Osteoblast (primary cell): ENCODE results near the gene ANAPC4. TPM values are rescaled to one million over a fixed set of nuclear protein-coding genes. Genes with fewer than 3 reads are reported as not detected.

Source experiments
- DNase-seq: peaks from one replicate; pipeline ENCODE4 v3.0.0; 2011; ENCODE audit warnings: low spot score, mixed read lengths; ENCODE audit not compliant: insufficient read length; ENCODE audit errors: missing footprints
- H2AFZ ChIP-seq: 2 replicates; pipeline ENCODE4 v1.6.0; 2011; ENCODE audit warnings: mild to moderate bottlenecking, low read length
- H3K27ac ChIP-seq: 2 replicates; pipeline ENCODE4 v1.5.1; 2011; ENCODE audit warnings: mild to moderate bottlenecking, low read depth, low read length, moderate library complexity
- H3K27me3 ChIP-seq: 2 replicates; pipeline ENCODE4 v1.6.0; 2012; ENCODE audit warnings: mild to moderate bottlenecking, control low read depth, inconsistent platforms, low read length, moderate library complexity; ENCODE audit not compliant: insufficient read depth
- H3K36me3 ChIP-seq: 2 replicates; pipeline ENCODE4 v1.5.1; 2011; ENCODE audit warnings: mild to moderate bottlenecking, low read length, control low read depth, moderate library complexity; ENCODE audit not compliant: insufficient read depth
- H3K4me1 ChIP-seq: 2 replicates; pipeline ENCODE4 v1.5.1; 2011; ENCODE audit warnings: mild to moderate bottlenecking, low read length, control low read depth, moderate library complexity; ENCODE audit not compliant: insufficient read depth
- H3K4me2 ChIP-seq: 2 replicates; pipeline ENCODE4 v1.6.0; 2011; ENCODE audit warnings: mild to moderate bottlenecking, low read length; ENCODE audit not compliant: insufficient read depth
- H3K4me3 ChIP-seq: fragments of 200-600 bp; sonication (generic); 3 replicates; pipeline ENCODE4 v1.5.1; 2012; ENCODE audit warnings: mild to moderate bottlenecking, low read length, inconsistent platforms; ENCODE audit not compliant: insufficient read depth
- H3K79me2 ChIP-seq: 2 replicates; pipeline ENCODE4 v1.6.0; 2012; ENCODE audit warnings: mild to moderate bottlenecking, low read length, control low read depth, inconsistent platforms; ENCODE audit not compliant: insufficient read depth
- H3K9me3 ChIP-seq: 2 replicates; pipeline ENCODE4 v1.5.1; 2011; ENCODE audit warnings: low read depth, low read length, control low read depth
- H4K20me1 ChIP-seq: 2 replicates; pipeline ENCODE4 v1.6.0; 2012; ENCODE audit warnings: mild to moderate bottlenecking, low read length, control low read depth; ENCODE audit not compliant: insufficient read depth
- total RNA-seq: library from RNA; depleted of rRNA; stranded (reverse); fragments of >200 nt; gene quantifications from 2 replicates; pipeline ENCODE4 v1.2.3, GENCODE V29; 2012
- TF ChIP-seq, protein P1 (sequence below): IDR thresholded peaks from 2 replicates; pipeline ENCODE4 v1.5.1; 2011; ENCODE audit warnings: mild to moderate bottlenecking, low read depth, low read length, moderate library complexity; ENCODE audit errors: extremely low read depth

ANAPC4 gene
- total RNA-seq, 1 donor = 28.2 TPM

DNA sequence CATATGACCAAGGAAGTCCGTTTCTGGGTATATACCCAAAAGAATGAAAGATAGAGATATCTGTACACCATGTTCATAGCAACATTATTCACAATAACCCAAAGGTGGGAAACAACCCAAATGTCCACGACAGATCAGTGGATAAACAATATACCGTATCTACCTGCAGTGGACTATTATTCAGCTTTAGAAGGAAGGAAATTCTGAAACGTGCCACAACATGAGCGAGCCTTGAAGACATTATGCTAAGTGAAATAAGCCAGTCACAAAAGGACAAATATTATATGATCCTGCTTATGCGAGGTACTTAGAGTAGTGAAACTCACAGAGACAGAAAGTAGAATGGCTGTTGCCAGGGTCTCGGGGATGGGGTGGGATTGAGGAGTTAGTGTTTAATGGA is 75.0 kb downstream of the ANAPC4 start:
- Histone ChIP-seq H3K4me2 (no peak overlapping the region), H3K4me1 (peaks cover 19% of the 10 kb centered on the region), H3K27me3 (no peaks in the 10 kb centered on the region), H3K36me3 (no peaks in the 10 kb centered on the region), H3K4me3 (no peak overlapping the region), H3K27ac (no peak overlapping the region), H3K9me3 (no peaks in the 10 kb centered on the region), H4K20me1 (no peaks in the 10 kb centered on the region), H2AFZ (no peak overlapping the region), H3K79me2 (no peaks in the 10 kb centered on the region)
- TF ChIP-seq, protein P1, sequence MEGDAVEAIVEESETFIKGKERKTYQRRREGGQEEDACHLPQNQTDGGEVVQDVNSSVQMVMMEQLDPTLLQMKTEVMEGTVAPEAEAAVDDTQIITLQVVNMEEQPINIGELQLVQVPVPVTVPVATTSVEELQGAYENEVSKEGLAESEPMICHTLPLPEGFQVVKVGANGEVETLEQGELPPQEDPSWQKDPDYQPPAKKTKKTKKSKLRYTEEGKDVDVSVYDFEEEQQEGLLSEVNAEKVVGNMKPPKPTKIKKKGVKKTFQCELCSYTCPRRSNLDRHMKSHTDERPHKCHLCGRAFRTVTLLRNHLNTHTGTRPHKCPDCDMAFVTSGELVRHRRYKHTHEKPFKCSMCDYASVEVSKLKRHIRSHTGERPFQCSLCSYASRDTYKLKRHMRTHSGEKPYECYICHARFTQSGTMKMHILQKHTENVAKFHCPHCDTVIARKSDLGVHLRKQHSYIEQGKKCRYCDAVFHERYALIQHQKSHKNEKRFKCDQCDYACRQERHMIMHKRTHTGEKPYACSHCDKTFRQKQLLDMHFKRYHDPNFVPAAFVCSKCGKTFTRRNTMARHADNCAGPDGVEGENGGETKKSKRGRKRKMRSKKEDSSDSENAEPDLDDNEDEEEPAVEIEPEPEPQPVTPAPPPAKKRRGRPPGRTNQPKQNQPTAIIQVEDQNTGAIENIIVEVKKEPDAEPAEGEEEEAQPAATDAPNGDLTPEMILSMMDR = no peak
- no peak for DNase-seq

DNA sequence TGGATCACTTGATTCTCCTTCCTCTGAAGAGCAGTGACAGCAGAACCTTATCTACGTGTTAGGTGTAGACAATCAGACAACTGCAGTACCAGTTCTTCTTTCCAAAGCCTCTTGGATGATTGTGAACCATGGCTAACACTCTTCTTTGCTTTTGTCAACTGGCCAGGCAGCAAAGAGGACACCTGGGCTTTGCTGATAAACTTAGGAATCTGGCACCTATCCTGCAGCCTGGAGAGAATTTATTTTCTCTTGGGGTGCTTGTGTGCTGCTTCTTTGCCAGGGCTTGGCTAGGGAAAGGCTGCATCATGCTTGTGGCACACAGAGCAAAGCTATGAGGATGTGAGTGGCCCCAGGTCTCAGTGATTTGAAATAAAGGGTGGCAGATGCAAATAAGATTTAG is 77.4 kb downstream of the ANAPC4 start:
- Histone ChIP-seq H2AFZ (no peak overlapping the region), H3K27me3 (no peaks in the 10 kb centered on the region), H3K27ac (no peak overlapping the region), H3K36me3 (no peaks in the 10 kb centered on the region), H3K9me3 (no peaks in the 10 kb centered on the region), H3K4me1 (peaks cover 21% of the 10 kb centered on the region), H3K4me3 (no peak overlapping the region), H3K4me2 (no peak overlapping the region), H3K79me2 (no peaks in the 10 kb centered on the region), H4K20me1 (no peaks in the 10 kb centered on the region)
- TF ChIP-seq, protein P1 = no peak
- DNase-seq = no peak

DNA sequence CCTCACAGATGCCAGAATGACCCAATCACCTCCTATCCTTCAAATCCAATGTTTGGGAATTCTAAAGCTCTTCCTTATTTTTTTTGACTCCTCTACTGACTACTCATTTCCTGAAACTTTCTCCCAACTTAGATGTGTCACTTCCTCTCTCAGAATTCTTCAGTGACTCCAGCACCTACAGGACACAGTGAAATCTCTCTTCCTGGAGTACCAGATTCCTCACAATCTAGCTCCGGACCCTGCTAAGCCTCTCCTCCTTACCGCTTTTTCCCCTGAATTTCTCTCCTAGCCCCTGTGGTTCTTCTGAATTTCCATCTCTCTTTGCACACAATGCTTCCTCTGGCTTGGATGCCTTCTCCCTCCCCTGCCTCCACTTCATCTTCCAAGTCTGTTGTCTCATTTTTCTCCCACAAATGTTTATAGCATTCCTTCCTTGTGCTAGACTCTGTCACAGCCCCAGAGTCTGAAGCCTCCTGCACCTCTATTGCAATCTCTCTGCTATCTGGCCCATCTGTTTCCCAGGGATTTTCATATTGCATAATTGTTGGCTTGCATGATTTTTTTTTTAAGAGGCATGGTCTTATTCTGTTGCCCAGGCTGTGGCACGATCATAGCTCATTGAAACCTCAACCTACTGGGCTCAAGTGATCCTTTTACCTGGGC is 80.1 kb downstream of the ANAPC4 start:
- peaks cover 17% of the 10 kb centered on the region for H3K4me1 ChIP-seq
- TF ChIP-seq, protein P1 = no peak
- H3K4me3 ChIP-seq = peak overlapping the region; percentile 47
- H3K36me3 ChIP-seq = no peaks in the 10 kb centered on the region
- peak overlapping the region; percentile 74 for H3K4me2 ChIP-seq
- H2AFZ ChIP-seq = peak overlapping the region; percentile 86
- no peaks in the 10 kb centered on the region for H3K9me3 ChIP-seq
- no peaks in the 10 kb centered on the region for H3K27me3 ChIP-seq
- DNase-seq = peak; percentile 78
- H3K27ac ChIP-seq = peak overlapping the region; percentile 72
- H3K79me2 ChIP-seq = no peaks in the 10 kb centered on the region
- H4K20me1 ChIP-seq = no peaks in the 10 kb centered on the region

DNA sequence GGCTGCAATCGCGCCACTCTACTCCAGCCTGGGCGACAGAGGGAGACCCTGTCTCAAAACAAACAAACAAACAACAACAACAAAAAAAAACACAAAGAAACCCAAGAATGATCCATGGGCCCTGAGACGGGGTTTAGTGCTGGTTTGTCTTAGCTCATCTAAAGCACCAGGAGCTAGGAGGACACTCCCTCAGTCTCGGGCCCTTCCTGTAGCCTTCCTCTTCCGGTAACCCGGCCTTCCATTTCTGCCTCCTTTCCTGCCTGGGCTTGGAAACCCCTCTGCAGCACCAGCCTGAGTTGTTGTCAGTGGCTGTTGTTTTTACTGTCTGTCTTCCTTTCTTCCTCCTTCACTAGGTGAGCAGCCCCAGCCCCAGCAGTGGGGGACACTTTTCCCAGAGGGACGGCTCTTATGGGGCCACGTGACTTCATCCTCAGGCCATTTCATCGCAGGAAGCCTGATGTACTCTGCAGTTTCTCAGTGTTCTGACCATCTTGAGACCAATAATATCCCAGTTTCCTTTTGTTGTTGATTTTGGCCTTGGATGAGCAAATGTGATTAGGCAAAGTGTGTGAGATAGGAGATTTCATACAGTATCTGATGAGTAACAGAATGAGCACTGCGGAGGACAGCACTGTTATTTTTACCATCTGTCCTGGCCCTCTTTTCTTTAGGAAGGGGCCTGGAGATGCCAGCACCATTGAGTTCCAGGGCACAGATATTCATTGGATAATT is 90.1 kb downstream of the ANAPC4 start:
- no peak for DNase-seq
- no peak overlapping the region for H3K4me3 ChIP-seq
- H3K4me2 ChIP-seq = peak overlapping the region; percentile 24
- no peaks in the 10 kb centered on the region for H4K20me1 ChIP-seq
- H3K9me3 ChIP-seq = no peaks in the 10 kb centered on the region
- H3K4me1 ChIP-seq = peaks cover 7% of the 10 kb centered on the region
- H3K36me3 ChIP-seq = no peaks in the 10 kb centered on the region
- no peaks in the 10 kb centered on the region for H3K27me3 ChIP-seq
- H3K27ac ChIP-seq = no peak overlapping the region
- H2AFZ ChIP-seq = peak overlapping the region; percentile 76
- TF ChIP-seq, protein P1 = no peak
- no peaks in the 10 kb centered on the region for H3K79me2 ChIP-seq
